Testis (tissue), 3 donors: ENCODE measurements around the gene F8. TPM values are rescaled to one million over a fixed set of nuclear protein-coding genes. Genes with fewer than 3 reads are reported as not detected.
"Not testable (repeated sequence)": the region's sequence is repeated elsewhere in the genome, so short reads cannot be mapped to it uniquely, and the experiment has no call there.

Experiments
- DNase-seq: peaks from one replicate; pipeline ENCODE4 v3.0.0-alpha.2; 2019
- H3K27ac ChIP-seq, 2 donors: fragments of 200-600 bp; sonication (generic); one replicate each; pipeline ENCODE4 v1.5.1; 2019
- H3K27me3 ChIP-seq: fragments of 200-600 bp; sonication (generic); one replicate; pipeline ENCODE4 v1.5.1; 2019
- H3K36me3 ChIP-seq: fragments of 200-600 bp; sonication (generic); one replicate; pipeline ENCODE4 v1.5.1; 2017; ENCODE audit warnings: low read depth; ENCODE audit errors: missing control alignments
- H3K4me1 ChIP-seq: fragments of 200-600 bp; sonication (generic); one replicate; pipeline ENCODE4 v1.5.1; 2019
- H3K4me3 ChIP-seq, 2 donors: fragments of 200-600 bp; sonication (generic); one replicate each; pipeline ENCODE4 v1.5.1; 2017 to 2019
- H3K9me3 ChIP-seq: fragments of 200-600 bp; sonication (generic); one replicate; pipeline ENCODE4 v1.5.1; 2017
- CTCF ChIP-seq, 3 experiments: fragments of 450-650 bp in 2 of 3; fragments of 200-600 bp in 1 of 3; sonication (generic) in 1 of 3; IDR thresholded peaks; one replicate each; pipeline ENCODE4 v1.5.1; 2016 to 2019; ENCODE audit warnings: antibody characterized with exemption in 3 of 3, mild to moderate bottlenecking in 2 of 3, moderate library complexity in 1 of 3
- POLR2A ChIP-seq: fragments of 450-650 bp; IDR thresholded peaks from one replicate; pipeline ENCODE4 v1.6.1; 2017; ENCODE audit warnings: antibody characterized with exemption, mild to moderate bottlenecking, moderate library complexity
- WGBS, 2 donors: methylation state at CpG; one replicate each; pipeline ENCODE4 v1.1.5; 2018; 5-methylcytosine and 5-hydroxymethylcytosine counted together
- intact Hi-C: fragments of 100-400 bp; cut with DNase I; formaldehyde crosslinking; loops from one replicate; pipeline ENCODE4 v1.15.1; 2023; ENCODE audit warnings: low total_unique reads
- polyA plus RNA-seq: library from polyadenylated mRNA; stranded (reverse); fragments of 350-450 nt; fragmentation: Illumina TruSeq; extraction: RNeasy Lipid Tissue Mini Kit (QIAGEN cat#74804); gene quantifications from one replicate; pipeline ENCODE4 v1.2.3, GENCODE V29; 2014; ENCODE audit warnings: low read depth, low replicate concordance; ENCODE audit not compliant: insufficient read depth
- total RNA-seq, 2 donors: library from RNA; depleted of rRNA; stranded (reverse); fragments of >200 nt; gene quantifications; one replicate each; pipeline ENCODE4 v1.2.3, GENCODE V29; 2016

F8 gene
- total and polyA plus RNA-seq, 3 donors from 2014 or later: 18.0 to 35.2 (median 25.0) TPM

GRCh38 chrX:155026727-155027508 lies 4.4 kb upstream of the F8 start, which contains the start of gene FUNDC2:
TSS of gene FUNDC2 (plus strand) at chrX:155026844. CDS start at chrX:155026939, 95 bp downstream.
- no peak for TF ChIP-seq CTCF (IDR thresholded peaks at IDR 0.05)
- TF ChIP-seq POLR2A: no peak
- no peaks in the 10 kb centered on the region for H3K36me3 ChIP-seq
- no peaks in the 10 kb centered on the region for H3K27me3 ChIP-seq
- H3K9me3 ChIP-seq: no peaks in the 10 kb centered on the region
- intact Hi-C loops: no loop called here
- WGBS, 2 donors: 0 to 3% methylated on average over 5 to 13 of the region's 82 CpGs
- no peaks in the 10 kb centered on the region for H3K4me1 ChIP-seq
- peak; percentile 93 for DNase-seq
- H3K27ac ChIP-seq: peak within 1 kb of the TSS; percentile 94 to 95
- H3K4me3 ChIP-seq: peak within 1 kb of the TSS; percentile 64 to 72

- 0% methylated on average over 15 to 16 of the region's 16 CpGs for WGBS, 2 donors
- intact Hi-C loops: no loop called here
- H3K27me3 ChIP-seq: no peaks in the 10 kb centered on the region
- H3K4me1 ChIP-seq: no peaks in the 10 kb centered on the region
- H3K36me3 ChIP-seq: no peaks in the 10 kb centered on the region
- DNase-seq: no peak
- TF ChIP-seq CTCF (IDR thresholded peaks at IDR 0.05): no peak
- no peak for TF ChIP-seq POLR2A
- peak overlapping the region; percentile 64 to 72 for H3K4me3 ChIP-seq
- peak overlapping the region; percentile 94 to 95 for H3K27ac ChIP-seq
- H3K9me3 ChIP-seq: no peaks in the 10 kb centered on the region
Measured at GRCh38 chrX:155026420-155026726, 3.9 kb upstream of the F8 start.

GRCh38 chrX:155023907-155024833 lies 1.6 kb upstream of the F8 start:
- Histone ChIP-seq H3K27ac (no peak overlapping the region), H3K9me3 (no peaks in the 10 kb centered on the region), H3K4me1 (no peaks in the 10 kb centered on the region), H3K36me3 (no peaks in the 10 kb centered on the region), H3K27me3 (no peaks in the 10 kb centered on the region), H3K4me3 (no peak overlapping the region)
- TF ChIP-seq POLR2A: no peak
- no peak for TF ChIP-seq CTCF (IDR thresholded peaks at IDR 0.05)
- intact Hi-C loops: no loop called here
- WGBS, 2 donors: 77 to 78% methylated on average over 5 to 6 of the region's 6 CpGs
- no peak for DNase-seq

- no peaks in the 10 kb centered on the region for H3K4me1 ChIP-seq
- intact Hi-C loops: no loop called here
- H3K27ac ChIP-seq: no peak overlapping the region
- H3K9me3 ChIP-seq: no peaks in the 10 kb centered on the region
- H3K4me3 ChIP-seq: no peak overlapping the region
- H3K36me3 ChIP-seq: no peaks in the 10 kb centered on the region
- TF ChIP-seq POLR2A: no peak
- no peak for DNase-seq
- 70% methylated on average over 3 of the region's 3 CpGs for WGBS, 2 donors
- H3K27me3 ChIP-seq: no peaks in the 10 kb centered on the region
Measured at GRCh38 chrX:155020591-155020990, 1.9 kb downstream of the F8 start.

GRCh38 chrX:155009994-155010472 lies 12.5 kb downstream of the F8 start:
- TF ChIP-seq CTCF (IDR thresholded peaks at IDR 0.05) (no peak), POLR2A (no peak)
- Histone ChIP-seq H3K36me3 (no peaks in the 10 kb centered on the region), H3K27me3 (no peaks in the 10 kb centered on the region), H3K9me3 (no peaks in the 10 kb centered on the region), H3K4me1 (peaks cover 14% of the 10 kb centered on the region), H3K27ac (peak overlapping the region; percentile 59 to 79), H3K4me3 (no peak overlapping the region)
- WGBS, 2 donors: 9 to 33% methylated on average over 3 of the region's 3 CpGs
- intact Hi-C loops: no loop called here
- no peak for DNase-seq

- intact Hi-C loops, H3K4me3 ChIP-seq, H3K27me3 ChIP-seq, DNase-seq, H3K36me3 ChIP-seq, H3K9me3 ChIP-seq: not testable (repeated sequence)
- peaks cover 14% of the 10 kb centered on the region for H3K4me1 ChIP-seq
- 81 to 83% methylated on average over 3 of the region's 12 CpGs for WGBS, 2 donors
- peak overlapping the region in 1 of 2 donors; percentile 59 for H3K27ac ChIP-seq
Measured at GRCh38 chrX:155008578-155008977, 13.9 kb downstream of the F8 start.

- H3K27me3 ChIP-seq, H3K36me3 ChIP-seq, DNase-seq, intact Hi-C loops, H3K9me3 ChIP-seq, H3K4me3 ChIP-seq: not testable (repeated sequence)
- Histone ChIP-seq H3K4me1 (peaks cover 14% of the 10 kb centered on the region), H3K27ac (peak overlapping the region; percentile 31 to 68)
- WGBS, 2 donors: 39 to 63% methylated on average over 5 to 9 of the region's 11 CpGs
Measured at GRCh38 chrX:155006913-155007671, 15.4 kb downstream of the F8 start.
